GM18870 (cell line): ENCODE data around the gene LRMDA.
"Not testable (repeated sequence)": the region's sequence is repeated elsewhere in the genome, so short reads cannot be mapped to it uniquely, and the experiment has no call there.

ENCODE experiments used
- ATAC-seq: cut with Tn5 transposase; IDR thresholded peaks from one replicate; pipeline ENCODE4 v1.9.1; 2021; ENCODE audit warnings: moderate library complexity; ENCODE audit not compliant: unreplicated experiment

The LRMDA gene

DNA sequence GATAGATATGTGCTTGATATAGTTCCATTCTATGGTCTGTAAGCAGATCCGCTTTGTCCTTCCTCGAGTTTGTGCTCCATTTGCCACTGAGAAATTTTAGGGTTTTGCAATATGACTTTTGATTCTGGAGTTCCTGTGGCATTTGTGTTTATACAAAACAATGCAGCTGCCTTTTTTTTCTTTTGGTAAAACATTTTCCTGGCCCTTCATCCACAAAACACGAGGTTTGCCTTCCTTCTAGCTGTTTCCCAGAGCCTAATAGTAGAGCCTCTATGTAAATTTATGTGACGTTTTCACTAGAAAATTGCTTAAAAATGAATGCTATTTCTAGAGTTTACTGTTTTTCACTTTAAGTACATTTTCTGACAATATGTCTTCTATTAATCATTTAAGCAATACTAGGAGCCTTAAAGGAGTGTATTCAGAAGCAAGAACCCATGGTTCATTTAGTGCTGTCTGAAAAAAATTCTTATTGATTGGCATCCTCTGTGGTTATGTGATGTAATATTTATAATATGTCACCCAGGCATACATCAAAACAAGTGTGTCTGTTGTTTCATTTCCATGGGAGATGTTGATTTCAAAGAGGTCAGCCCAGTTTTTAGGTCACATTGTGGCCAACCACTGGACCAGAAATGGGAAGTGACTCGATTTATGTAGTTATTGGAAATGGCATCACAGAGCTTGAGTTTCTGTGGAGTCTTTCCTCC, 618.3 kb downstream of the LRMDA start:
- no peak for ATAC-seq

GRCh38 chr10:76050291-76050625, 618.8 kb downstream of the LRMDA start:
- no peak for ATAC-seq

- no peak for ATAC-seq
These were observed 619.8 kb downstream of the LRMDA start for GRCh38 chr10:76051007-76051936.

DNA sequence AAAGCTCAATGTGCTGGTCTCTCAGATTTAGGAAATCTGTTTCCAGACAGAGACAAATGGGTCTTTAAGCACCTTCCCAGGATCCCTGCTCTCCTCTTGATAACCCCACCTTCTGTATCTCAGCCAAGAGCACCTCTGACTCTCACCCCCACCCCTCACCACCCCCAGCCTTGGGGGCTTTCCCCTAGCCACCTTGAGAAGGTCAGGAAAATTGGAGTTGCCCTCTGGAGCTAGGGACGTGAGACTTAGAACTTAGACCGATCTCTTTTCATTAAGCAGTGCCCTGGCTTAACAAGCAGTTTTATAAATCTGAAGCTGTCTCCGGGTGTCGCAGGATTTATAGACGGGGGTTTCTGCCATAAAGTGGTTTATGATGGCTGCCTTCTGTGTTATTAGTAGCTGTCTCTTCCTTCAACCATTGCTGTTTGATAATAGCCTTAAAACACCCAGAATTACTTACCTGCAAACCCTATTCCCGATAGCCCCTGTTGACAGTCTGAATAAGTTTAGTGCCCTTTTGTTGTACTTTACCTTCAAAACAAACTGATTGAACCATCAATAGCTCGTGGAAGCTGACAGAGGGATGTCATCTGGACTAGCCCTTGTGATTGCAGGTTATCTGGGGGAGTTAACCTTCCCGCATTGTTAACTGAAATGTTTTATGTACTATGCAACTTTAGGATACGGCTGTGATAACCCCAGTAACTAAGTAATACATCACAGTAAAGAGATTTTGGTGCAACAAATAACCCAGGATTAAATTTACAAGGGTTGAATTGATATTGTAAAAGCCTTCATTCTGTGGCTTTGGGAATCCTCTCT, 621.5 kb downstream of the LRMDA start:
- no peak for ATAC-seq

DNA sequence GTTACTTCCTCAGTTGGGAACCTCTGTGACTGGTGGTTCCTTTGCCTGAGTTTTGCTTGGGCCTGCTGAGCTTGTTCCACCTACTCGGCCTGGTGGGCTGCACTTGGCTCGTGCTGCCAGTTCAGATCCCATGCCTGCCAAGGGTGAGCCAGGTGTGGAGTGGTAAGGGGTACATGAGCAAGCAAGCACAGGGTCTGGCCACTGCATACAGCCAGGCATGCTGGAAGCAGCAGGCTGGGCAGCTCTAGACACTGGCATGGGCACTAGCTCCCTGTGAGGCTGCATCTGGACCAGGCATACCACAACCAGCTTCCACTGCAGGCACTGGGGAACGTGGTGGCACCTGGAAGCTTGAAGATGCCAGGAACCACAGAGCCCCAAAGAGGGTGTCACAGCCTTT, 624.0 kb downstream of the LRMDA start:
- no peak for ATAC-seq

DNA sequence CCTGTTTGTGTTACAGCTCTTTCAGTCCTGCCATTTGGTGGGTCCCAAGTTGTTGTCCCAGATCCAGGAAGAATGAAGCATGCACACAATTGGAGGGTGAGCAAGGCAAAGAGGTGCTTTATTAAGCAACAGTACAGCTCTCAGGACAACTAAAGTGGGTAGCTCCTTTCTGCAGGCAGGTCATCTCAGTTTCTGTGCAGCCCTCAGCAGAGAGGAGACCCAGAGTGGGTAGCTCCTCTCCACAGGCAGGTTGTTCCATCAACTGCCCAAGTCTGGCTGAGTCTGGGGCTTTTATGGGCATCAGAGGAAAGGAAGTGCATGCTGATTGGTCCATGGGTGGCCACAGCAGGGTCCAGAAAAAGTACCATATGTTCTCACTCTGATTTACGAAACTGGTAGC, 624.5 kb downstream of the LRMDA start:
- no peak for ATAC-seq

- ATAC-seq, result not testable (repeated sequence)
These were observed 629.6 kb downstream of the LRMDA start for GRCh38 chr10:76060993-76061392.

- no peak for ATAC-seq
These were observed 635.0 kb downstream of the LRMDA start for GRCh38 chr10:76066457-76066856.

DNA sequence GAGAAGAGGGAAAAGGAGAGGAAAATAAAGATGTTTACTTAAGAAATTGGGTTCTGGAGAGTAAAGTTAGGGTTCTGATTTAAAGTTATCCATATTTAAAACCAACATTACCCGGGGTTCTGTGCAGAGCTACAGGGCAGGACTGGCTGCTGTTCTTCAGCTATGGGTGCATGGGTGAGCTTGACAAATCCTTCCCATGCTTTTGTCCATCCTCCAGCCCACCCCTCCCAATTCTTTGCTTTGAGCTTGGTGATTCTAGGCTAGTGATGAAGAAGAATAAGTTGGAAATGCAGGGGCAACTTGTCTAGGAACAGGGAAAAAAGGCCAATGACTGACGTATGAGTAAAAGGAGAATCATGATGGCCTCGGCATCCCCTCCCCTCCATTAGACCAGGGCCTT, 636.0 kb downstream of the LRMDA start:
- no peak for ATAC-seq

DNA sequence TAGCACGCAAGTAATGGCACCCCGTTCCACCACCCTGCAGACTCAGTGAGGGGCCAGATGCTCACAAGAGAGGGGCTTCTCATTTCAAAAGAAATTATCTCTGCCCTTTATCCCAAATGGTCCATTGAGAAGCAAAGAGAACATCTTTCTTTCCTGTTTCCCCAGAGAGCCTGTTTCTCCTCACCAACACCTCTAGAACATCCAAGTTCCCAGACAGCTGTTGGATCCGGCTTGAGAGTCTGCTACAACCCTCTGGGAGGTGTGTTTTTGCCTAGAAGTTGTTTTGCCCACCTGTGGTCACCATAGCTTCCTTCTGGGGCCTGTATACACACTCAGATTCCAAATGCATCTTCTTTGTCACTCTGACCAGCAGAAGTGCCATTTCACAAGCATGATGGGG, 637.4 kb downstream of the LRMDA start:
- no peak for ATAC-seq

DNA sequence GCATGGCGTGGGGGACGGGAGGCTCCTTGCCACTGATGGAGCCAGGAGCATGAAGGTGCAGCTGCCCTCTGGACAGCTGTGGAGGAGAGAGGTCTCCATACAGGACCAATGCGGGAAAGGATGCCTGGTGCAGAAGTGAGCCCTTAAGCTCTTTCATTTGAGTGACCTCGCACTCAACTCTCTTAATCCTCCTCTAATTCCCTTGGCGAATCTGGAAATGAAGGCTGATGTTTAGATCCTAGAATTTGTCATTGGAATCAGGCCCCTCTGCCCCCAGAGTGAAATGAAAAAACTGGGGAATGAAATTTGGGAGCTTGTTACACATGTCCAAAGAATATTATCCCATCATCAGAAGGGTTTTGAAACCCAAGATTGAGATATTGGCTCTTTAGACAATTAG, 639.5 kb downstream of the LRMDA start:
- ATAC-seq, result no peak

GRCh38 chr10:76071653-76072365, 640.4 kb downstream of the LRMDA start:
- no peak for ATAC-seq

- no peak for ATAC-seq
These were observed 641.0 kb downstream of the LRMDA start for GRCh38 chr10:76072384-76072783.

DNA sequence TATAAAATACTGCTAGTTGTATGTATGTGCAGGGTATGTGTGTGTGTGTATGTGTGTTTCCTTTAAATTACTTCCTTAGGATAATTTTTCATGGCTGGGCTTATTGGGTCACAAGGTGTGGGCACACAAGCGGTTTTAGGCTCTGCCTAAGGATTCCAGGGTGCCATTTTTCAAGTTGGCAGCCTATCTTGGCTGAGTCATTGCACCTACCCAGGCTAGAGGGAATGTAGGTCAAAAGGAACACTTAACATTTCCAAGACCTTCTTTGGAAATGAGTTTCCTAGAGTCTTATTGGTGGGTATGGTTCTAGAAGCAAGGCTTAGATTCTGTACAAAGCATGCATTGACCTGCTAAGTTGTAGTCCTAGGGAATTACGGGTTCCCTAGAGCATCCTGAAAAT, 642.1 kb downstream of the LRMDA start:
- ATAC-seq, result no peak

DNA sequence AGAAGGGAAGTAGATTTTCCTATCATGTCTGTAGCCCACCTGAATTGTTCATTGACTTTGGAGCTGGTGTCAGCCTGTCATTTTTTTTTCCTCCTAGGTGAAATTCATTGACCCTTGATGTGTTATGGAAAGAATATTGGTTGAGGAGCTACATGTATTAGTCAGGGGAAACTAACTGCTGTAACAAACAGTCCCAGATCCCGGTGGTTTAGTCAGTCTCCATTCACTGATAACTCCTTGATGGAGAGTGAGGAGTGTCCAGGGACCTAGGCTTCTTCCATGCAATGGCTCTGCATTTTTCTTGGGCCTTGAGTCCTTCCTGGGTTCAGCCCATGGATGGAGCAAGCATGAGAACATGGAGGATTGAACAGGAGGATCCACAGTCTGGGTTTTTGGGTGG, 643.2 kb downstream of the LRMDA start:
- no peak for ATAC-seq

DNA sequence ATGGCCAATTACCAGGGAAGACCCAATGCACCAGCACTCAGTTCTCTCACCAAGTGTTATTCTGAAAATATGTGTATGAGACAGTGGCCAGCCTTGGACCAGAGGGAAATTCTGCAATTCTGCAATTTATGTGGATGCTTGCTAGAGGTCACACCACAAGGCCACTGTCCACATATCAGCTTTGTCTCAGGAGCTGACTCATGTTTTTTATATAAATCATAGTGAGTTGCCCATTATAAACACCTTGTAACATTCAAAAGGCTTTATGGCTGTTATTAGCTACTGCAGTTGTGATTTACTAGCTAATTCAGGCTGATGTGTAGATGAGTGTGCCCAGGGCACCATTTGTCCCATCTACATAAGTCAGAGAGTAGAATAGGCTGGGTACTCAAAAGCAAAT, 649.0 kb downstream of the LRMDA start:
- ATAC-seq, result no peak

GRCh38 chr10:76080991-76081390, 649.6 kb downstream of the LRMDA start:
- no peak for ATAC-seq

GRCh38 chr10:76082232-76082631, 650.8 kb downstream of the LRMDA start:
- ATAC-seq, result no peak

GRCh38 chr10:76082956-76083355, 651.5 kb downstream of the LRMDA start:
- no peak for ATAC-seq

- ATAC-seq, result no peak
These were observed 653.8 kb downstream of the LRMDA start for GRCh38 chr10:76085002-76085816.
